HG03095 (cell line): Measurements from ENCODE around the gene CLDN18.

Experiments used
- ATAC-seq: cut with Tn5 transposase; IDR thresholded peaks from one replicate; pipeline ENCODE4 v1.9.1; 2021; ENCODE audit warnings: moderate library complexity; ENCODE audit not compliant: unreplicated experiment

The CLDN18 gene

DNA sequence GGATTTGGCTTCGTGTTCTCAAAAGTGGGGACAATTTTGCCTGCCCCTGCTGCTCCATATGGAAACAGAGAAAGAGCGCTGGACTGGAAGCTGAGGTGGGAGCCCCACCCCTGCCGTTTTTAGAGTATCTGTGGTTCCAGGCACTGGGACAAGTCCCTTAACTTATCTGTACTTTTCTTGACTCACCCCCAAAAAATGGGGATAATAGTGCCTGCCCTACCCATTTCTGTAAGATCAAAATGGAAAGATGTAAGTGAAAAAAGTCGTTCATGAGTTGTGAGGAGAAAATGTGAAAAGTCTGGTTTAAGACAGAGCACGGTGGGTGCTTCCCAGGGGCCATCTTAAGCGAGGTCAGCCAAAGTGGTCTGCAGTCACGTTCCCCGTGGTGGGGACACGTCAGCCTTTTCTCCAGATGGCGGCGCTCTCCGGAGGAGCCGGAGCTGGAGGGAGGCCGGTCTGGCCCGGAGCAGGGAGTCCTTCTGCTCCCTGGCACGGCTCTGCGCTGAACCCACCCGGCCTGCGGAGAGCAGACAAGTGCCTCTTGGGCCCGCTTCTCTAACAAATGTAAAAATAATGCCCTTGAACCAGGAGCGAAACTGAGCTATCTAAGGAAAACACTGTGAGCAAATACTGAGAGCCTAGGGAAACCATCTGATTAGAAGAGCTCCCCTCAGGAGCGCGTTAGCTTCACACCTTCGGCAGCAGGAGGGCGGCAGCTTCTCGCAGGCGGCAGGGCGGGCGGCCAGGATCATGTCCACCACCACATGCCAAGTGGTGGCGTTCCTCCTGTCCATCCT lies at the start of gene CLDN18:
TSS of gene CLDN18 (plus strand) at position 690 of the 797 bp plus-strand sequence. CDS start at position 751, 61 bp downstream.
- ATAC-seq: no peak

DNA sequence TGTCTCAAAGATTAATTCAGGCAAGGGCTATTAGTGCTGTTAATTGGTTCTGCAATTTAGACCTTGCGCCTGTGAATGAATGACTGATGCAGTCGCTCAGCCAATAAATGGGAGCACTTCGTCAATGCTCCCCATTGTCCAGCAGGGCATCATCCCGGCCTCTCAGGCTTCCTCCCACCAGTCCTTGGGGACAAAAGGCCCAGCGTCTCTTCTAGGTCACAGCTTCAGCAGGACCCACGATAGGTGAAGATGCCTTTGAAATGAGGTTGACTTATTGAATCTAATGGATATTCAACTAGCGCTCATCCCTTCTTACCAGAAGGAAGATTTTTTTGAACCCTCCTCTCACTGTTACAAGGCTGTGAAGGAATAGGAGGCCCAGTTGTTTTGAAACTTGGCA lies 47.7 kb upstream of the CLDN18 start:
- no peak for ATAC-seq

DNA sequence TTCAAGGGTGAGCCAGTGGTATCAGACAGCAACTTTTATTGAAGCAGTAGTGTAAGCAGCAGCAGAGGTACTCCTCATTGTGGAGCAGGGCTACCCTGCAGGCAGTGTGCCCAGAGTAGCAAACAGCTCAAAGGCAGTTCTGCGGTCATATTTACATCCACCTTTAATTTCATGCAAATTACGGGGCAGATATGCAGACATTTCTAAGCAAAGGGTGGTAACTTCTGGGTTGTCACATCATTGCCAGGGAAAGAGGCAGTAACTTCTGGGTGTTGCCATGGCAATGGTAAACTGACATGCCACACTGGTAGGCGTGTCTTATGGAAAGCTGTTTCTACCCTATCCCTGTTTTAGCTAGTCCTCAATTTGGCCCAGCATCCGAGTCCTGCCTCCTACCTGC lies 46.5 kb upstream of the CLDN18 start:
- no peak for ATAC-seq

DNA sequence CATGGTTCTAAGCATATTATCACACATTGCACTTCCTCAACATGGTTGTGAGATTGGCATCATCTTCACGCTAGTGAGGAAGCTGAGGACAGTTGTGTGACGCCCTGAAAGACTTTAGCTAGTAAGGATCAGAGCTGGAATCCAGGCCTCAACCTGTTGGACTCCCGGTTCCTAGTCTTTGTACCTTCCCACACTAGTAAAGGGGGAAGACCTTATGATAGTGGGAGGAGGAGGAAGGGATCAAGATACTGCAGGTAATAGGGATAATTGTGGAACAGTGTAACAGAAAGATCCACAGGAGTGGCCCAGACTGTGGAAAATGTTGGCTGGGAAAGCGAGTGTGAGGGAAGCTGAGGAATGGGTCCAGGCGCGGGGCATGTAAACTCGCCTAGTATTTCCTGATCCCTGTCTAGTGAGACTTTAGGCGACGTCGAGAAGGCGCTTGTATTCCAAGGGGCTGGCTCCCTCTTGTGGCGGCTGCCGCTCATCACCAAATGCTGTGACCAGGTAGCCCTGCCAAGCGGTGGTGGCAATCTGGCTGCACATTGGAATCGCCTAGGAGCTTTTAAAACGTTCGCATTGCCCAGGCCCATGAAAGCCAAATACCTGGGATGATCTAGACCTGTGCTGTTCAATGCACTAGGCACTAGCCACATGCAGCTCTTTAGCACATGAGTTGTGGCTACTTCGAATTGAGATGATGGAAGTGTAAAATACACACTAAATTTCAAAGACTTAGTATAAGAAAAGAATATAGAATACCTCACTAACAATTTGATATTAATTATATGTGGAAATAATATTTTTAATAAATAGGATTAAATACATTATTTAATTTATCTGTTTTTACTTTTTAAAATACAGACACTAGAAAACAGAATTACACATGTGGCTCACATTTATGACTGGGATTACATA lies 38.8 kb upstream of the CLDN18 start:
- ATAC-seq: peak; percentile 86

DNA sequence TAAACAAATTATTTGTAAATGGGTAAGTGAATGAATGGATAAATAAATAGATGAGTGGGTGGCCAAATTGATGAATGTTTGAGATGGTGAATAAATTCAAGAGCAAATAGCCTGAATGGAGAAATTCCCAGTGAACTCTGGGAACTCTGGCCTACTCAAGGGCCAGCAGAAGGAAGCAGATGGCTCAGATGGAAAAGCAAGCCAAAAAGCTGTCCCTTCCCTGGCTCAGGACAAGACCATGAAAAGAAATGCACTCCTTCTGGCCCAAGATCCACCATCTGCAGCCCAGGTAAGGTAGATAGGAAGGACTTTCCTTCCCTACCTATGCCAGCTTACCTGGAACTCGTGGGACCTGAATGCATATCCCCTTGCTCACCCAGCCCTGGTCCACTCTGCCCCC lies 37.6 kb upstream of the CLDN18 start:
- ATAC-seq: no peak

DNA sequence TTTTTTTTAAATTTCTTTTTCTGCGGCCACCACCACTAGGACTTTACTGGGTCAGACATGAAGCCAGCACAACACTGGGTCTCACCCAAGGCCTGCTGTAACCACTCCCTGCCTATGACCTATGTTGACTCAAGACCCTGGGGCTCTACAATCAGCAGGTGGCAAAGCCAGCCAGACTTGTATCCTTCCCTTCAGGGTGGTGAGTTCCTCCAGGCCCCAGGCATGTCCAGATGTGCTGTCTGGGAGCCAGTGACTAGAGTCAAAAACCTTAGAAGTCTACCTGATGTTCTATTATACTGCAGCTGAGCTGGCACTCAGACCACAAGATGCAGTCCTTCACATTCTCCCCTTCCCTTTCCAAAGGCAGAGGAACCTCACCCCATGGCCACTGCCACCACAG lies 31.6 kb upstream of the CLDN18 start:
- ATAC-seq: no peak

DNA sequence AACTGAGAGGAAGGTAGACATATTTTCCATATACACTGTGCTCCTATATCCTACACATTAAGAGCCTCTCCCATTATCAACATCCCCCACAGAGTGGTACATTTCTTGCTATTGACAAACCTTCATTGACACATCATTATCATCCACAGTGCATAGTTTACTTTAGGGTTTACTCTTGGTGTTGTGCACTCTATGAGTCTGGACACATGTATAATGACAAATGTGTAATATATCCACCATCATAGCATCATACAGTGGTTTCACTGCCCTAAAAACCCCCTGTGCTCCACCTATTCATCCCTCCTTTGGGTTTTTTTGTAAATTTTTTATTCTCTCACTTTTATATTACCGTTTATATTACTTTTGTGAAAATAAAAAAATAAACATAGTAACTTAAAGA lies 22.2 kb upstream of the CLDN18 start:
- ATAC-seq: no peak

DNA sequence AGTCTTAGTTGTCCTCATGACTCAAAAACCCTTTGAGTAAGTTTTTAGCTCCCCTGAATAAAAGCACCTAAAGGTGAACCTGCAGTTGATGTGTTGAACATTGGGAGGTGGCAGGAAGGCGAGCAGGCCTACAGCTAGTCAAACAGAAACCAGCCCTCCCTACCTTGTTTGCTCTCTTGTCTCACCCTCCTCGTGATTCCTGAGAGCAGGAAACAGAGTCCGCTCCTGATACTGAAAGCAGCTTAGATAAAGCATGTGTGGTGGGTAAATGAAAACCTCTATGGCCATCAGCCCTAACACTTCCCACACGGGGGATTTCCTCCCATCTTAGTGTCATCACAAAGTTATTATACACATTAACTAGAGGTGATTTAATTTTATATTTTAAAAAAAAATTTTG lies 21.8 kb upstream of the CLDN18 start:
- ATAC-seq: peak; percentile 86

DNA sequence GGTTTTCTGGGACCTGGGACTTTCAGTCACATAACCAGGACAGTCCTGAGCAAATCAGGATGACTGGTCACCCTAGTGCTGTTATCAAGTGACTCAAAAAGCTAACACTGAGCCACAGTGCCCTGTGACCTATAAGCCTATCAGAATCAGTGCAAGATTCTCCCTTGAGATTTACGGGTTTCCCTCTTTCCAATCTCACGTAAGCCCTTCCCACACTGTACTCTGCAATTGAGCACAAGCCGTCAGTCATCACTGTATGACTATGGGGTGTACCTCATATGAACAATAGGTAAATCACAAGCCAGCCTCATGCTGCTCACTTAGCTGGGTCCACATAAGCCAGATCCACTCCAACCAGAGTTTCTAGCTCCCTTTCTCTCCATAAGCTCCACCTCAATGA lies 21.0 kb upstream of the CLDN18 start:
- peak; percentile 62 for ATAC-seq

DNA sequence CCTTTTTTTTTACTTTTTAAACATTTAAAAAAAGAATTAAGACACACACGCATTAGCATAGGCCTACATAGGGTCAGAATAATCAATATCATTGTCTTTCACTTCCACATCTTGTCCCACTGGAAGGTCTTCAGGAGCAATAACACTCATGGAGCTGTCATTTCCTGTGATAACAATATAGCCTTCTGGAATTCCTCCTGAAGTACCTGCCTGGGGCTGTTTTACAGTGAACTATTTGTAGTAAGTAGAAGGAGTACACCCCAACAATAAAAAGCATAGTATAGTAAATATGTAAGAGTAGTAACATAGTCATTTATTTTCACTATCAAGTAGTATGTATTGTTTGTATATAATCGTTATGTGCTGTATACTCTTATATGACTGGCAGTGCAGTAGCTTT lies 19.5 kb upstream of the CLDN18 start:
- ATAC-seq: no peak

DNA sequence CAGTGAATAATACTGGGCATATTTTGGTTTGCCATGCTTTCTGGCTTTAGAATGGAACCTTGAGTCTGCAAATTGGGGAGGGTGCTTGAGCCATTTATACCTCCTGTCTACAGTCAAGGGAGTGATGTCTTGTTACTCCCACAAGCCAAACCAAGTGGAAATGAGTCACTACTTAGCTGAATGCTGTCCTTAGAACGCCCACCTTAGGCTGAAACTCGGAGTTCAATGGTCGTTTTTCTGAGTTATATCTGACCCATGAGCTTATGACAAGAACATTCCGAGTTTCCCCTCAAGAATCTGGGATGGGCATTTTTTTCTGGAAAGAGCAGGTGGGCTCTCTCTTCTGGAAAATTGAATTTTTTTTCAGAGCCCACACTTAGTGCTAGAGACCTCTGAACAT lies 17.4 kb upstream of the CLDN18 start:
- no peak for ATAC-seq

DNA sequence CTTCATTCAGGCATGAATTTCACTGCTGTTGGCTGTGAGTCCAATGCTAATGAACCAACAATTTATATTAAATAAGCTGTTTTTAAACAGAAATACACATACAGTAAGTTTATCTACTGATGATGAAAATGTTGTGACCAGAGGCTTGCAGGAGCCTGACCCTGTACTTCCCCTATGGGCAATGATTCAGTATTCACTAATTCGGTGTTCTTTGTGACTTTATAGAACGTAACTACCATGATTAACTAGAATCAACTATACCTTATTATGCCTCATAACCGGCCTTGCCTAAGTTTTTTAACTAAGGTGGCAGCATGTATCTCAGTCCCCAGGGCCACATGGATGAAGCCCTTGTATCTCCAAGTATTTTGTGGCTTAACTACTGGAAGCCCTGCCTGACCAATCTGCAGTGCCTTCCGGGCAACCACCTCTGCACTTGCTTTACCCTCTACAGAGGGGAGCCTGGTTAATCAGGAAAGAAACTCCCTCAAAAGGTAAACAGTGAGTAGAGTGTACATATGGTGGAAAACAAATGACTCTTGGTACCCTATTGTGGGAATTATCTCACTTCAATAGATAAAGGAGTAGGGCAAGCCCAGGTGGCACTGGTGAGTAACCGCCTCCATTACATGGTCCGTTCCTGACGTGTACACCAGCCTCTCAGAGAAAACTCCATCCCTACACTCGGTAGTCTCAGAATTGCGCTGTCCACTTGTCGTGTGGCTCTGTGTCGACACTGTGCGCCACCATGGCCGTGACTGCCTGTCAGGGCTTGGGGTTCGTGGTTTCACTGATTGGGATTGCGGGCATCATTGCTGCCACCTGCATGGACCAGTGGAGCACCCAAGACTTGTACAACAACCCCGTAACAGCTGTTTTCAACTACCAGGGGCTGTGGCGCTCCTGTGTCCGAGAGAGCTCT lies 11.6 kb upstream of the CLDN18 start:
- no peak for ATAC-seq

DNA sequence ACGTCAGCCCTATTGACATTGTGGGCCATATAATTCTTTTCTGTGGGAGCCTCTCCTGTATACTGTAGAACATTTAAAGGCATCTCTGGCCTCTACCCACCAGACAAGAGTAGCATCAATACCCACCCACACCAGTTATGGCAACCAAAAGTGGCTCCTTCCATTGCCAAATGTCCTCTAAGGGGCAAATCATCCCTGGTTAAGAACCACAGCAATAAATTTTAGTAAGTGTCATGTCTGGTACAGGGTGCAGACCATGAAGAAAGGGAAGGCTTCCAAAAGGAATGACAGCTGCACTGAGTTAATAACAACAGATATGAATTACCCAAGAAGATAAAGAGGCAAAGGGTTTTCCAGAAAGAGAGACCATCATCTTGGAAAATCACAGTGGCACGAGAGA lies 6.9 kb upstream of the CLDN18 start:
- ATAC-seq: no peak

DNA sequence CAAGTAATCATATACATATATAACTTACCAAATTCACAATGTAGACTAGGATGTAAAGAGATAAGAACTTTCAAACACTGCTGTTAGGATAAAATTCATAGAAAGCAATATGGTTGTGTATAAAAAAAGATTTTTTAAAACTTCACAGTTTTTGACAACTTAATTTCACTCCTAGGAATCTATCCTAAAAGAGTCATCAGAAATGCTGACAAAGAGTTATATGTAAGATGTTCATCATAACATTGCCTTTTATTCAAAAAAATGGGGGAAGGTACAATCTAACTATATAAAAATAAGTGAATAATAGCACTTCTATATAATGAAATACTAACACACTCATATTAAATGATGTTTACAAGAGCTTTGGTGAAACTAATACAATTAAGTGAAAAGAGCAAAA lies 4.3 kb upstream of the CLDN18 start:
- ATAC-seq: no peak

DNA sequence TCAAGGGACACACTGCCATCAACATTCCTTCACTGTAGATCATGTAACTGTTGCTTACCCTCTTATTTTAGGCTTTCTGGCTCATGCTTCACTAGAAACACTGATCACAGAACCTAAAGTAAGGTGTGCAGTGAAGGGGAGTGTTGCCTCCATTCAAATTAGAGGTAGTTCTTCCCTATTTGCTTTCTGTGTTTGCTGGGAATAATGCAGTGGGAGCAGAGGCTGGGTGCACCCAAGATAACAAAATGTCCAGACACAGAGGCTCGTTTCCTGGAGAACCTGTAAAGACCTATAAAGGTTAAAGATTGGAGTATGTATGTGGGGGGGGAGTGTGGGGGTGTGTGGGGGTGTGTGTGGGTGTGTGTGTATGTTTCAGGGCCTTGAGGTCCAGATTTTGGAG lies 2.1 kb upstream of the CLDN18 start:
- no peak for ATAC-seq

DNA sequence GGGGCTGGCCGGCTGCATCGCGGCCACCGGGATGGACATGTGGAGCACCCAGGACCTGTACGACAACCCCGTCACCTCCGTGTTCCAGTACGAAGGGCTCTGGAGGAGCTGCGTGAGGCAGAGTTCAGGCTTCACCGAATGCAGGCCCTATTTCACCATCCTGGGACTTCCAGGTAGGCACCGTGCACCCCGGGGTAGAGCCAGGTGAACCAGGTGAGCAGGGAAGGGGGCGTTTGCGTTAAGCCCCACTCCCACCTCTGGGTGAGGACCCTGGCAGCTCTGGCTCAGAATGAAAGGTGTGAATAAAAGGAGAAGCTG lies 267 bp downstream of the CLDN18 start:
- no peak for ATAC-seq

DNA sequence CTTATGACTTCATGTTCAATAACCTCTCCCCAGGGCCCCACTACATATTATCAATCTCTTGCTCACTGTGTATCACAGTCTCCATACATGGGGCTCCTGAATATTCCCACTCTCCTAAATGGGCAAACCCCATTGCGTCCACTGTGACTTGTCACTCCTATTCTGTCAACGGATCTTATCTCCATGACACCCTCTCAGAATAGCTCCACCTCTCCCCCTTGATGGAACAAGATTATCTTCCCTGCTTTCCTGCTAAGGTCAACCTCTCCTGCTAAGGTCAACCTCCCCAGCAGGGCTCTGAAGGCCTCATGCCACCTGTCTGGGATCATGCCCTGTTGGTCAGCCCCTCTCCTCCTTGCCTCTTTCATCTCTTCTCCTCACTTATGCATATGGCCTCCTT lies 1.8 kb downstream of the CLDN18 start:
- no peak for ATAC-seq

DNA sequence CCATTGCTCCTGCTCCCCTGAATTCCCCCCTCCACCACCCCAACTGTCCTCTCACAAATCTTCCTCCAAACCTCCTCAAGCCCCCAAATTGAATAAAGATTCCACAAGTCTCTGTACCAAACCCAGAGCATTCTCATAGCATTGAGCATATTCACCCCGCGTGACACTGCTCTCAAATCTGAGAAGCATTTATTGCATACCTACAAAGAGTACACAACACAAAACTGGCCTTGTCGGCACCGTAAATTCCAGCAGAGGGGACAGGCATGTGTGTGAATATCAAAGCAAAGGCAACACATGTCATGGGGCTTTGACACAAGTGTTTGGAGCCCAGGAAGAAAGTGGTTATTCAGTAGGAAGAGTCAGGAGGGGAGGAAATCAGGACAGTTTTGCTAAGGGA lies 2.6 kb downstream of the CLDN18 start:
- ATAC-seq: no peak

DNA sequence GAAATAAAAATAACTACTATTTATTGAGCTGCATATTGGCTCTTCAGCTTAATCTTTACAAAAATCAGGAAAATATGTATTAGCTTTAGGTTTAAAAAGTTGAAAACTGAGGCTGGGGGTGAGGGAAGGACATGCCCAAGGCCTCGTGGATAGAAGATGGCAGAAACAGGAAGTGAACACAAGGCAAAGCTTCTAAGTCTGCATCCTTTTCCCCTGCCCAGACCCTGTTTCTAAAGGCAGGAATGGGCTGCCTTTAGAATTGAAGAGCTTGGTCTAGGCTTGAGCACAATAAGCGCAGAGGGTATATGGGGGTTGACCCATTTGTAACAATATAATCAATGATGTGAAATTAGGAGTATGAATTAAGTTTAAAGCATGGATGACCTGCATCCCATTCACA lies 6.1 kb downstream of the CLDN18 start:
- ATAC-seq: no peak

DNA sequence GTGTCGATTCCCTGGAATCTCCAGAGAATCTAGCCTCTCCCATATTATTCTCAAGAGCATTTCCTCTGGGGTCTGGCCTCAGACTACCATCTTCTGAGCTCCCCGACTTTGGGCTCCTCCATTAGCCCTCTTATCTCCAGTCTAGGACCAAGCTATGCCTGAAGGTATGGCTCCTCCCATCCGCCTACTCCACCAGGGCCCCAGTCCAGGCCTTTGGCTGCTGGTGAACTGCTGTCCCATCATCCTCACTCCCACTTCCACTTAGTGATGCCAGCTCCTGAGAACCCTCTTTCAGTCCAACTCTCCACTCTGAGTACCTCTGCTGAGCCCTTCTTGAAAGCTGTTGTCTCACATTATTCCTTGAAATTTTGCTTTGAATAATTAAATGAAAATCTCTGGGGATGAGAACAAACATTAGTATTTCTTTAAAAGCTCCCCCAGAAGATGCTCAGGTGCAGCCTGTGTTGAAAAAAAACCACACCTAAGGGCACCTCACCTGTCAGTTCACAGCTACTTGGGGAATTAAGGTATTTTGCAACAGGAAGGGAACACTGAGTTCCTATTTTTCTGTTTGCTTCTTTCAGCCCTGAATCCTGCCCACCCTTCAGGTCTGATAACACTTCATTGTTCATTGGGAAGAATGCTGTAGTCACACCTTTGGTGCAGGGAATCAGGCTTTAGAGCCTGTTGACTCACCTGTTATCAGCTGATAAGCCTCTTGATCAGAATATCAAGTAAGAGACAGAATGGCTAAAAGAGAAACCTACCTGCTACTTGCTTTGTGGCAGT lies 9.5 kb downstream of the CLDN18 start:
- no peak for ATAC-seq
